GM19467 (cell line): ENCODE results near the gene CLEC4G.
"Not testable (repeated sequence)": the region's sequence is repeated elsewhere in the genome, so short reads cannot be mapped to it uniquely, and the experiment has no call there.

Experiments used
- ATAC-seq: cut with Tn5 transposase; IDR thresholded peaks from one replicate; pipeline ENCODE4 v1.9.1; 2021; ENCODE audit warnings: mild to moderate bottlenecking, moderate library complexity; ENCODE audit not compliant: unreplicated experiment

CLEC4G gene, protein sequence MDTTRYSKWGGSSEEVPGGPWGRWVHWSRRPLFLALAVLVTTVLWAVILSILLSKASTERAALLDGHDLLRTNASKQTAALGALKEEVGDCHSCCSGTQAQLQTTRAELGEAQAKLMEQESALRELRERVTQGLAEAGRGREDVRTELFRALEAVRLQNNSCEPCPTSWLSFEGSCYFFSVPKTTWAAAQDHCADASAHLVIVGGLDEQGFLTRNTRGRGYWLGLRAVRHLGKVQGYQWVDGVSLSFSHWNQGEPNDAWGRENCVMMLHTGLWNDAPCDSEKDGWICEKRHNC

DNA sequence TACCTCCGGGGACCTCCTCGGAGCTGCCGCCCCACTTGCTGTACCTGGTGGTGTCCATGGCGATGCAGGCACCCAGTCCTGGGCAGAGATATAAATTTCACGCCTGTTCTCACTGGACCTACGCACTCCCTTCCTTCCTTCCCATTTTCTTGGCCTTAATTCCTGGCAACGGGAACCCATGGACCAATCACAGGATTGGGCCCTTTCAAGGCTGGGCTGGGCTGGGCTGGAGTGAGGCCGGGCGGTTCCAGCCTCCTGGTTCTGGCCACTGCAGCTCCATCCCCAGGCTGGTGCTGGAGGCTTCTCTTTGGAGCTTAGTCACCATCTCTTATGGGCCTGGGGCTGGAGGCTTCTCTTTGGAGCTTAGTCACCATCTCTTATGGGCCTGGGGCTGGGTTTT, at the start of gene CLEC4G:
Gene CLEC4G (minus strand): TSS at position 66 of the 400 bp plus-strand sequence. CDS start 8 bp downstream, at position 58.
- no peak for ATAC-seq

DNA sequence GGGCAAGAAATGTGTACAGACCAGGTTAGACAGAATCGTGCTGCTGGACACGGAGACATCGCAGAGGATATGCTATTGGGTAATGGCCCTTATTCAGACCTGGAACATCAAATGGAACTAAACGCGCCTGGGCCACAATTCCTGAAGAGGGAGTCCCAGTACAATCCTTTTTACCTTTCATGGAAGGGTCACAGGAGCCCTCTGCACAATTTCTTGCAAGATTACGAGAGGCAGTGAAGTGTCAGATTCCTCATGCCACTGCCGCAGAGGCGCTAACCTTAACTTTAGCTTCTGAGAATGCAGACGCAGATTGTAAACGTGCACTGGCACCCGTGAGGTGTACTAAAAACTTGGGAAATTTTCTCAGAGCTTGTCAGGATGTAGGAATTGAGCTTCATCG, 49.2 kb upstream of the CLEC4G start:
- ATAC-seq, result no peak

DNA sequence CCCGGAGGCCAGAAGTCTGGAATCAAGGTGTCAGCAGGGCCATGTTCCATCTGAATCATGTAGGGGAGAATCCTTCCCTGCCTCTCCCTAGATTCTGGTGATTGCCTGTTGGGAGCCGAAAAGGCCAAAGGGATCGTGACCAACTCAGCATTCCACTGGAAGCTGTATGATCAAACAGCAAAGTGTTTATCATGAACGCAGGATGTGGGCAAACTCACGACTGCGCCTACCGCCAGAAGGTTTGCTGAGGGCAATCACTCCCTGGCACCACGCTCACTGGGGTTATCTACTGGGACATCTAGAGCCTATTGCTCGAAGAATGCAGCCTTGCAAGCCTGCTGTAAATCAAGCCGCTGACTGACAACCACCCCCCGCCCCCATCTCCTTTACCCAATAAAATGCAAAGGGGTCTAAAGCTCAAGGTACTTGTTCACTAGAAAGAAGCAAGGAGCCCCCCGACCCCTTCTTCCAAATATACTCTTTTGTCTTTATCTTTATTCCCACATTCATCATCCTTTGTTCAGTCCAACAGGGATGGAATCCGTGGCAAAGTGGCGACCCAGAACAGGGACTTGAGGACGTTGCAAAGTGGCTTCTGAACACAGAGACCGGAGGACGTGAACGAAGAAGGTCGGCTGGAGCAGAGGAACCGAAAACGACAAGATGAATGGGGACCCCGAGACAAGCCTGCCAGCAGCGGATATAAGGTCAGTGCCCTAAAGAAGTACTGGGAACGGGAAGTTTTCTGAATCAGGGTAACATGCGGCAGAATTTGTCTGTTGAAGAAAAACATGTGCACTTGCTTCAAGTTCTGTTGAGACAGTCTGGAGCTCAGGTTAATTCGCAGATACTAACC, 47.9 kb upstream of the CLEC4G start:
- ATAC-seq, result no peak

DNA sequence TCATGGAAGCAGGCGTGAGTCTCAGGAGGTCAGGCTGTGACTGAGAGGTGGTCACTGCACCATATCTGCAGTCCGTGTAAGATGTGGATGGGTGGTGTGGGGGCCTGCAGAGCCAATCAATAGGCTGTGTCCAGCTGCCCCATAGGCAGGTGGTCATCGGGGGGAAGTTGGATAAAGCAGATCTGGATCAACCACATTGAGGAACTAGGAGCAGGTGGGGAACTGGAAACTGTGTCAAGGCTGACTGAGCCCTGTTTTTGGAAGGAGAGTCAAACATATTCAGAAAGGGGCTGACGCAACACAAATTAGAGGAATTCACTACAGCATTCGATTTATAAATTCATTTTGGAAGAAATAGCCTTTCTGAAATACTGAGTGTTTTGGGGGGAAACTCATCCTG, 46.2 kb upstream of the CLEC4G start:
- ATAC-seq, result no peak

DNA sequence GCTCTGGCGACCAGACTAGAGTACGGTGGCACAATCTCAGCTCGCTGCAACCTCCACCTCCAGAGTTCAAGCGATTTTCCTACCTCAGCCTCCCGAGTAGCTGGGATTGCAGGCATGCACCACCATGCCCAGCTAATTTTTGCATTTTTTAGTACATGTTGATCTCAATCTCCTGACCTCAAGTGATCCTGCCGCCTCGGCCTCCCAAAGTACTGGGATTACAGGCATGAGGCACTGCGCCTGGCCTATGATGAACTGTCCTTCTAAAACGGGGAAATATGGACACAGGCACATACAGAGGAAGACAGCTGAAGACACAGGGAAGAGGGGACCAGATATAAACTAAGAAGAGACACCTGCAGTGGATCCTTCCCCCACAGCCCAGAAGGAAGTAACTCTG, 43.9 kb upstream of the CLEC4G start:
- ATAC-seq, result no peak

DNA sequence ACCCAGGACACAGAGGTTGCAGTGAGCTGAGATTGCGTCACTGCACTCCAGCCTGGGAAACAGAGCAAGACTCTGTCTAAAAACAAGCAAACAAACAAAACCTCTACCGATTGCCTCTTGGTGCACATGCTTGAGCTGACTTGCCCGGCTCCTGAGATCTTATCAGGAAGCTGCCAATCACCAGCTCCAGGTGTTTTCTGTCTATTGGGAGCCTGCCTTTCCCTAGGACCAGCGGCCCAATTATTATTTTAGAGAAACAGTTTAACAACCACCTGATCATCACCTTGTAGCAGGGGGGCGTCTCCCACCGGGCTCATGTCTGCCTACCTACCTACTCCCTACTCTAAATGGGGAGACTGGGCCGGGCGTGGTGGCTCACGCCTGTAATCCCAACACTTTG, 41.9 kb upstream of the CLEC4G start:
- no peak for ATAC-seq

DNA sequence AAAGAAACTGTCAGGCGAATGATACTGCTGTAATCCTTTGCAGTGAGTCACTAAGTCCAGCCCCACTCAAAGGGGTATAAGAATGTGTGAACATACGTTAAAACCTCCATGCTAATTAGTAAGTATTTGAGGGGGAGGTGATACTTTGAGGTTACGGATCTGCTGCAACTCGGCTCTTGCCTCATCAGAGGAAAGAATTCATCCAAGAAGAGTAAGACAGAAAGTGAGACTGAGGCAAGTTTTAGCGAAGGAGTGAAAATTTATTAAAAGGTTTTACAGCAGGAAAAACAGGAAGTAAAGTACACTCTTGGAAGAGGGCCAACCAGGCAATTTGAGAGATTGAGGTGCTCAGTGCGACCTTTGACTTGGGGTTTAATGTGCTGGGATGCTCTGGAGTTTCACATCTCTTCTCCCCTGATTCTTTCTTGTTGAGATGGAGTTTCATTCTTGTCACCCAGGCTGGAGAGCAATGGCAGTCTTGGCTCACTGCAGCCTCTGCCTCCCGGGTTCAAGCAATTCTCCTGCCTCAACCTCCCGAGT, 40.9 kb upstream of the CLEC4G start:
- ATAC-seq, result no peak

DNA sequence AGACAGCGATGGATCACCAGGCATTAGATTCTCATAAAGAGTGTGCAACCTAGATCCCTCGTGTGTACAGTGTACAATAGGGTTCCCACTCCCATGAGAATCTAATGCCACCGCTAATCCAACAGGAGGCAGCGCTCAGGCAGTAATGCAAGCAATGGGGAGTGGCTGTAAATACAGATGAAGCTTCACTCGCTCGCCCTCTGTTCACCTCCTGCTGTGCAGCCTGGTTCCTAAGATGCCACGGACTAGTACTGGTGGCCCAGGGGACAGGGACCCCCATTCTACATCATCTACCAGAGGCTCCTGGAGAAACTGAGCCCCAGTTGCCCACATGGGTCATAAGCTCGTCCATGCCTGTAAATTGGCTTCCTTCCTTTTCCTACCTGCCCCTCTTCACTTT, 39.2 kb upstream of the CLEC4G start:
- no peak for ATAC-seq

DNA sequence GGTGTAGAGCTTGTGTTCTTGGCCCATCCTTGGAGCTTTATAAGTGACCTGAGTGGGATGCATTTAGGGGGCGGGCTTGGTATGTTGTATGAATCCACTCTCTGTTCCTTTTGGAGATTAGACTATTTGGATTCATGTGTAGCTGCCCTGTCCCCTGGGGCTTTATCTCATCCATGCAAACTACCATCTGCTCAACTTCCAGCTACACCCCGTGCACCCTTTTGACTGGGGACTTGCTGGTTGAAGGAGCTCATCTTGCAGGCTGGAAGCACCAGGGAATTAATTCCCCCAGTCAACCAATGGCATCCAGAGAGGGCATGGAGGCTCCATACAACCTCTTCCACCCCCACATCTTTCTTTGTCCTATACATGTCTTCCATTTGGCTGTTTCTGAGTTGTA, 37.3 kb upstream of the CLEC4G start:
- no peak for ATAC-seq

DNA sequence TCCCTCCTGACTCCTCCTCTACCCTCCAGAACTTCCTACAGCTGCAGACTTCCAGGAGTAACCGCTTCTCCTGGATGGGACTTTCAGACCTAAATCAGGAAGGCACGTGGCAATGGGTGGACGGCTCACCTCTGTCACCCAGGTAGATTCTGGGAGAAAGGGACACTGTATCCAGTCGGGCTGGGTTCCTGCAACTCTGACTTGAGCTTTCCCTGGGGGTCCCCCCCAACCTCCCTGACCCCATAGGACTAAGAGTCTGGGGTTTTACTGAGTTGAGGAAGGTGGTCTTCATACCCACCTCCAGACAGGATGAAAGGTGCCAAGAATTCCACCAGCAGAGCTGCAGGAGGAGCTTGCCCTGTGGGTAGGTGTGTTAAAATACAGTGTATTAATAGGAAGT, 35.6 kb upstream of the CLEC4G start:
- ATAC-seq, result no peak

DNA sequence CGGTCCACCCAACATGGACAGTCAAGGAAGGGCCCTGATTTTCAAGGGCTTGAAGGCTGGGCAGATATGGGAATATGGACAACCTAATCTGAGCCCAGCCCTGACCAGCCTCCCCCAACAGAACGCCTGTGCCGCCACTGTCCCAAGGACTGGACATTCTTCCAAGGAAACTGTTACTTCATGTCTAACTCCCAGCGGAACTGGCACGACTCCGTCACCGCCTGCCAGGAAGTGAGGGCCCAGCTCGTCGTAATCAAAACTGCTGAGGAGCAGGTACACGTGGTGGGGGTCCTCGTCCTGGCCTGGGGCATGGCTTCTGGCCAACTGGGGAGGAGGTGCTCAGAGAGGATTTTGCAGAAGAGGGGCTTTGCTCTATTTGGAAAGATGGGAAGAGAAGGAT, 34.6 kb upstream of the CLEC4G start:
- no peak for ATAC-seq

DNA sequence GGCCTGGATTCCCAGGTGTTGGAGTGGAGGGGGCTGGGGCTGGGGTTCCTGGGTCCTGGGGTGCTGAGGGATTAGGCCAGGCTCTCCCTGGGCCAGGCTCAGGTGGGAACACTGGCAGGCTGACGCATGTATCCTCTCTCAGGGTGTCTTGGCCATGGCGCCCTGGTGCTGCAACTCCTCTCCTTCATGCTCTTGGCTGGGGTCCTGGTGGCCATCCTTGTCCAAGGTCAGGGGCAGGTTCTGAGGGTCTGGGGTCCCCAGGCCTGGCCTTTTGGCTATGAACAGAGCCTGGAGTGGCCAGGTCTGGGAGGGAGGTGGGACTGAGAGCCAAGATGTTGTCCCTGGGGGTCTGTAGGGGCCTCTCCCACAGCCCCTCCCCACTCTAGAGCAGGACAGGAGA, 33.1 kb upstream of the CLEC4G start:
- not testable (repeated sequence) for ATAC-seq

DNA sequence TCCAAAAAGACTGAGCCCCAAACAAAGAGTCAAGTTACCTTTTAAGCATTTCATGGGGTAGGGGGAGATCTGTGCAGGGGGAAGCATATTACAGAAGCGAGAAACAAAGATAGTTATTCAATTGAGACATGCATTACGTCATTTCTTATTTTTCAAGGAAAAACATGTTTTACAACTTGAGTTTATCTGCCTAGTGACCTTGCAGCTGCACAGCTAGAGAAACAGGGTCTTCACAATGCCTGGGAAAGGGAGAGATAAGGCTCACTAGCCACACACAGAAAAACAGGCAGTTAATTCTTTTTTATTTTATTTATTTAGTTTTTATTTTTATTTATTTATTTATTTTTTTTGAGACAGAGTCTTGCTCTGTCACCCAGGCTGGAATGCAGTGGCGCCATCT, 32.2 kb upstream of the CLEC4G start:
- ATAC-seq, result not testable (repeated sequence)

DNA sequence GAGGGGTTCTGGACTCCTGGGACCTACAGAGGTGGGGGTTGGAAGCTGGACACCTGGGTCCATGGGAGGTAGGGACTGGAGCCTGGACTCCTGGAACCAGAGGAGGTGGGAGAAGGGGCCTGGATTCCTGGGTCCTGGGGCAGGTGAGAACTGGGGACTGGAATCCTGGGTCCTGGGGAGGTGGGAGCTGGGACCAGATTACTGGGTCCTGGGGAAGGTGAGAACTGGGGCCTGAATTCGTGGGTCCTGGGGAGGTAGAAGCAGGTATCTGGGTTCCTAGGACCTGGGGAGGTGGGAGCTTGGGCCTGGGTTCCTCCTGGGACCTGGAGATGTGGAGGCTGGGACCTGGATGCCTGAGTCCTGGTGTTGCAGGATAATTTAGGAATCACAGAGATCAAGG, 31.8 kb upstream of the CLEC4G start:
- no peak for ATAC-seq

DNA sequence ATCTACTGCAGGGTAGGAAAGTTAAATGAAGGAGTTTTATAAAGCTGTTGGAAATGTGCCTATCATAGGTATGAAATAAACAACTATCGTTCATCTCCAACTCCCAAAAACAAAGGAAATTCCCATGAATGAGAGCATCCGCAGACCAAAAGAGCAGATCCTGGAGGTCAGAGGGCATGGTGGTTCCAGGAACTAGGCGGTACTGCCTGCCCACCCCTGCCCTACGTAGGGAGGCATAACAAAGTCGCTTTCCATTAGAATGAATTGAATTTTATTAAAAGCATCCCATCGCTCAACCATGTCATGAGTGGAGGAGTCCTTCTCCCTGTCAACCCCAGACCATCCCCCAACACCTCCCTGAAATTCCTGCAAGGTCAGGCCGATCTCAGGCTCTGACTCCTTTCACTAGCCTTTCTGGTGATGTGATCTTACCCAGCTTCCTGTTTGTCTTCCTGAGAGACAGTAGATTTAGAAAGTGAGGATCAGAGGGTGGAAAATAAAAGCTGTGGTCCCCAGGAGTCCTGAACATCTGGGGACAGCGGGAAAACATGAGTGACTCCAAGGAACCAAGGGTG, 30.9 kb upstream of the CLEC4G start, which contains the start of gene CLEC4M:
Gene CLEC4M (plus strand): TSS at position 525 of the 575 bp plus-strand sequence. CDS start 24 bp downstream, at position 549.
- no peak for ATAC-seq

DNA sequence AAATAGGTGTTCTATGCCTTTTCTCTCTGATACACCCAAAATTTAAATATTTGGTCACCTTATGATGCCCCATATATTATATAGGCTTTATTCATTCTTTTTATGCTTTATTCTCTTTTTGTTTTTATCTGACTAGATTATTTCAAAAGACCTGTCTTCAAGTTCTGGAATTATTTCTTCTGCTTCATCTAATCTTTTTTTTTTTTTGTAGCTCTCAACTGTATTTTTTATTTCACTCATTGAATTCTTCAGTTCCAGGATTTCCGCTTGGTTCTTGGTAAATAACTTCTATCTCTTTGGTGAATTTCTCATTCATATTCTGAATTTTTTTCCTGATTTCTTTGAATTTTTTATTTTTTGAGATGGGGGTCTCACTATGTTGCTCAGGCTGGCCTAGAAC, 27.2 kb upstream of the CLEC4G start:
- ATAC-seq, result no peak

DNA sequence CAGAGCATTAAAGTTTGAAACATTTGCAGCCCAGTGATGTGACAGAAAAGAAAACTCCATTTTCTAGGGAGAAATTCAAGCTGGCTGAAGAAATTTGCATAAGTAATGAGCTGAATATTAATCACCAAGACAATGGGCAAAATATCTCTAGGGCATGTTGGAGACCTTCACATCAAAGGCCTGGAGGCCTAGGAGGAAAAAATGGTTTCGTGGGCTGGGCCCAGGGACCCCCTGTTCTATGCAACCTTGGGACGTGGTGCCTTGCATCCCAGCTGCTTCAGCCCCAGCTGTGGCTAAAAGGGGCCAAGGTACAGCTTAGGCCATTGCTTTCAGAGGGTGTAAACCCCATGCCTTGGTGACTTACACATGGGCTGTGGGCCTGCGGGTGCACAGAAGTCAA, 25.4 kb upstream of the CLEC4G start:
- no peak for ATAC-seq

DNA sequence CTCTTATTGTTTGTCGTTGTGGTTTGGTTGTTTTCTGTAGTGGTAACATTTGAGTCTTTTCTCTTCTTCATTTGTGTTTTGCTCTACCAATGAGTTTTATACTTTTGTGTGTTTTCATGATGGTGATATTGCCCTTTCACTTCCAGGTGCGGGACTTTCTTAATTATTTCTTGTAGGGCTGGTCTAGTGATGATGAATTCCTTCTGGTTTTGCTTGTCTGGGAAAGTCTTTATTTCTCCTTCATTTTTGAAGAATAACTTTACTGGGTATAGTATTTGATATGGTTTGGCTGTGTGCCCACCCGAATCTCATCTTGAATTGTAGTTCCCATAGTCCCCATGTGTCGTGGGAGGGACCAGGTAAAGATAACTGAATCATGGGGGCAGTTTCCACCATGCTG, 24.3 kb upstream of the CLEC4G start:
- ATAC-seq, result no peak

DNA sequence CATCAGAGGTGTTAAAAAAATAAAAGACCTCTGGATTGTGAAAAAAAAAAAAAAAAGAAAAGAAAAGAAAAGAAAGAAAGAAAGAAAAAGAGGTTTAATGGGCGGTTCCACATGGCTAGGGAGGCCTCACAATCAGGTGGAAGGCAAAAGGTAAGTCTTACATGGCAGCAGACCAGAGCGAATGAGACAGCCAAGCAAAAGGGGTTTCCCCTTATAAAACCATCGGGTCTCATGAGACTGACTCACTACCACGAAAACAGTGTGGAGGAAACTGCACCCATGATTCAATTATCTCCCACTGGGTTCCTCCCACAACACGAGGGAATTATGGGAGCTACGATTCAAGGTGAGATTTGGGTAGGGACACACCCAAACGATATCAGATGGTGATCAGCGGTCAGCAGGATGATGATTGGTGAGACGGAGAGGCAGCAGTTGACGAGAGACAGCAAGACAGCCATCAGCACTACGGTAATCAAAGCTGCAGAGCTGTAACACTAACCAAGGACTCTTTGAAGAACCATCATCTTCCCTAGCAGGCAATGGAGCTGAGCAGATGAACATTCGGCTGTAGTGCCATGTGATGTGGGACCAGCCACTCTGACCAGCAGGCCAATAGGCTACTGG, 19.4 kb upstream of the CLEC4G start:
- ATAC-seq, result no peak

DNA sequence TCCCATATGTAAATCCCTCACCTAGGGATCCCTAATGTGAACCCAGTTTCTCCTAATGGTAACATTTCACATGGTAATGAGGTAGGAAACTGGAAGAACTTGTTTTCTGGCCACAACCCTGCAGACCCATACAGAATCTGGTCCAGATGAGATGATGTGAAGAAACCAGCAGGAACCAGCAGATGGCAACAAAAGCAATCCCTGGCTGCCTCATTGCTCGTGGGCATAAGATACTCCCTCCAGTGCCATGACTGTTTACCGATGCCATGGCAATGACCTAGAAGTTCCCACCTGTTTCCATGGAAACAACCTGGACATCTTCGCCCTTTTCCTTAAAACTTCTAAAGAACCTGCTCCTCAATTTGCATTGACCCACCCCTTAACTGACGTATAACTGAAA, 16.8 kb upstream of the CLEC4G start:
- no peak for ATAC-seq

DNA sequence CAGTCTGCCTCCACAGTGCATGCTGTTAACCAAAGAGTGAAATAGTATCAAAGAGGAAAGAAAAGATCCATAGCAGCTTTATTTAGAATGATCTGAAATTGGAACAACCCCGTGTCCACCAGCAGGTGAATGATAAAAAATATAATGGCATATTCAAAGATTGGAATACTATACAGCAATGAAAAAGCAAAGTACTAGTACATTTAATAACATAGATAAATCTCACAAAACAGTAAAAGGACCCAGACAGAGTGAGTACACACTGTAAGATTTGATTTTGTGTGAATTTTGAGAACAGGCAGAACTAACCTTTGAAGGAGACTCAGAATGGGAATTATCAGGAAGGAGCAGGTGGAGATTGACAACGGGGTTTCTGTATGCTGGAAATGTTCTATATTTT, 16.3 kb upstream of the CLEC4G start:
- ATAC-seq, result no peak
